ENCODE data around the gene GPC5. TPM values are rescaled to one million over a fixed set of nuclear protein-coding genes. Genes with fewer than 3 reads are reported as not detected.
A peak's percentile ranks its signal among the peaks of the same experiment; 100 is the strongest.

GPC5 gene
- total and polyA plus RNA-seq, 2 of the 13 experiments (the other 11 are each of a cell fraction or from before 2014, with no cell fraction given): 0.02 to 0.07 TPM

- TF ChIP-seq ZNF280B (CRISPR knock-in tag; IDR thresholded peaks at IDR 0.05; ENCODE audit: borderline replicate concordance) (no peak), KDM1A (CRISPR knock-in tag; IDR thresholded peaks at IDR 0.05) (no peak)
These were observed 1474.6 kb downstream of the GPC5 start (continued) for GRCh38 chr13:92873029-92873428.

GRCh38 chr13:92886535-92887077, 1488.2 kb downstream of the GPC5 start:
- no peaks in the 10 kb centered on the region for H3K4me1 ChIP-seq (ENCODE audit: insufficient read depth, low read length)
- no peak overlapping the region for H3K4me2 ChIP-seq (ENCODE audit: low read depth, low read length)
- intact Hi-C loops (cut with micrococcal nuclease; ENCODE audit: unreplicated experiment) (no loop called here), in situ Hi-C loops (cut with HindIII; ENCODE audit: extremely low pct_ligation_motif_present, low pct_unique_long_range_greater_than_20kb) (no loop called here)
- no peaks in the 10 kb centered on the region for H3K9me3 ChIP-seq (ENCODE audit: low read length)
- no peak overlapping the region for H3K27ac ChIP-seq (ENCODE audit: extremely low read length, insufficient read depth, low read length)
- WGBS (ENCODE audit: low lambda C conversion rate): 0% methylated on average over 1 of the region's 1 CpG
- H3K9ac ChIP-seq (ENCODE audit: insufficient read depth, low read depth, low read length): no peak overlapping the region
- no peak overlapping the region for H2AFZ ChIP-seq (ENCODE audit: low read length)
- BruUV-seq (replicated peaks): no TSS peak
- FAIRE-seq (no peak), ATAC-seq (no peak), DNase-seq (ENCODE audit: low spot score) (no peak)
- no peaks in the 10 kb centered on the region for H3K36me3 ChIP-seq (replicated peaks in 1 of 2; ENCODE audit: control insufficient read depth in 1 of 2, insufficient read depth in 2 of 2, low read length in 2 of 2)
- no peaks in the 10 kb centered on the region for H4K20me1 ChIP-seq (ENCODE audit: insufficient read depth, low read length)
- H3K4me3 ChIP-seq (replicated peaks in 1 of 3; ENCODE audit: insufficient read depth in 1 of 3, low read depth in 2 of 3, low read length in 3 of 3): no peak overlapping the region
- POLR2A ChIA-PET: no interaction called here
- CTCF ChIA-PET (ENCODE audit: low intra/inter-chr PET ratio, low total read pairs): no interaction called here
- no peak for TF ChIP-seq RCOR2 (CRISPR knock-in tag; IDR thresholded peaks at IDR 0.05)
- TF ChIP-seq KAT2B (IDR thresholded peaks at IDR 0.05; ENCODE audit: borderline replicate concordance, low read depth, low read length): no peak
- TF ChIP-seq, protein P1, sequence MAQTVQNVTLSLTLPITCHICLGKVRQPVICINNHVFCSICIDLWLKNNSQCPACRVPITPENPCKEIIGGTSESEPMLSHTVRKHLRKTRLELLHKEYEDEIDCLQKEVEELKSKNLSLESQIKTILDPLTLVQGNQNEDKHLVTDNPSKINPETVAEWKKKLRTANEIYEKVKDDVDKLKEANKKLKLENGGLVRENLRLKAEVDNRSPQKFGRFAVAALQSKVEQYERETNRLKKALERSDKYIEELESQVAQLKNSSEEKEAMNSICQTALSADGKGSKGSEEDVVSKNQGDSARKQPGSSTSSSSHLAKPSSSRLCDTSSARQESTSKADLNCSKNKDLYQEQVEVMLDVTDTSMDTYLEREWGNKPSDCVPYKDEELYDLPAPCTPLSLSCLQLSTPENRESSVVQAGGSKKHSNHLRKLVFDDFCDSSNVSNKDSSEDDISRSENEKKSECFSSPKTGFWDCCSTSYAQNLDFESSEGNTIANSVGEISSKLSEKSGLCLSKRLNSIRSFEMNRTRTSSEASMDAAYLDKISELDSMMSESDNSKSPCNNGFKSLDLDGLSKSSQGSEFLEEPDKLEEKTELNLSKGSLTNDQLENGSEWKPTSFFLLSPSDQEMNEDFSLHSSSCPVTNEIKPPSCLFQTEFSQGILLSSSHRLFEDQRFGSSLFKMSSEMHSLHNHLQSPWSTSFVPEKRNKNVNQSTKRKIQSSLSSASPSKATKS (CRISPR knock-in tag; IDR thresholded peaks at IDR 0.05): no peak
- no peak for TF ChIP-seq IRF1 (CRISPR knock-in tag; IDR thresholded peaks at IDR 0.05; ENCODE audit: low read depth)
- no peak for TF ChIP-seq SP5 (CRISPR knock-in tag; IDR thresholded peaks at IDR 0.05; ENCODE audit: borderline replicate concordance, low read depth)
- TF ChIP-seq JUND (CRISPR knock-in tag; IDR thresholded peaks at IDR 0.05): no peak
- TF ChIP-seq MAFK (conservative IDR thresholded peaks at IDR 0.05 in 1 of 2, IDR thresholded peaks at IDR 0.05 in 1 of 2; ENCODE audit: low read length in 2 of 2): peak; percentile 76 to 86
- TF ChIP-seq ZNF792 (CRISPR knock-in tag; IDR thresholded peaks at IDR 0.05): no peak
- peak; percentile 85 for TF ChIP-seq MAFF (IDR thresholded peaks at IDR 0.05; ENCODE audit: low read depth, low read length)
- no peak for TF ChIP-seq CREB1 (IDR thresholded peaks at IDR 0.05)
- no peak for TF ChIP-seq CREB1 (CRISPR knock-in tag; IDR thresholded peaks at IDR 0.05)
- TF ChIP-seq ATF7 (IDR thresholded peaks at IDR 0.05): peak; percentile 62
- no peak for TF ChIP-seq ATF7 (CRISPR knock-in tag; IDR thresholded peaks at IDR 0.05)
- no peak for TF ChIP-seq KMT2B (CRISPR knock-in tag; IDR thresholded peaks at IDR 0.05)
- no peak for TF ChIP-seq ZBTB43 (CRISPR knock-in tag; conservative IDR thresholded peaks at IDR 0.05)
- no peaks in the 10 kb centered on the region for H3K79me2 ChIP-seq (ENCODE audit: insufficient read depth, low read length)
- H3K27me3 ChIP-seq (ENCODE audit: control insufficient read depth in 1 of 2, insufficient read depth in 2 of 2, low read length in 2 of 2): no peaks in the 10 kb centered on the region; a peak in 1 of 5 replicates

Data from HepG2 (cell line).